ENCODE results near the gene MEG3.

The MEG3 gene

GRCh38 chr14:100844421-100844820, 18.5 kb downstream of the MEG3 start:
- Histone ChIP-seq H4K5ac (ENCODE audit: low read length) (no peak overlapping the region), H3K27me3 (ENCODE audit: insufficient read depth, low read length, poor library complexity) (no peaks in the 10 kb centered on the region), H4K8ac (ENCODE audit: low read depth, low read length) (no peak overlapping the region), H2AK5ac (ENCODE audit: low read length) (no peak overlapping the region), H3K4me2 (ENCODE audit: low read length) (no peak overlapping the region), H2BK15ac (replicated peaks; ENCODE audit: low read depth) (no peak overlapping the region), H3K4me1 (ENCODE audit: control insufficient read depth, low read depth, low read length) (no peaks in the 10 kb centered on the region), H3K18ac (ENCODE audit: low read length) (no peak overlapping the region), H3K79me1 (ENCODE audit: low read length) (no peaks in the 10 kb centered on the region), H3K4me3 (ENCODE audit: low read length) (no peak overlapping the region), H3K9ac (ENCODE audit: low read length) (no peak overlapping the region), H3K4ac (ENCODE audit: low read depth, low read length) (no peak overlapping the region), H3K56ac (ENCODE audit: low read length) (no peak overlapping the region), H3K36me3 (ENCODE audit: control insufficient read depth, insufficient read depth, low read length) (no peaks in the 10 kb centered on the region), H3K23ac (ENCODE audit: low read length) (no peak overlapping the region), H3K27ac (ENCODE audit: low read depth, low read length) (no peak overlapping the region), H3K79me2 (ENCODE audit: control insufficient read depth, insufficient read depth, low read length) (no peaks in the 10 kb centered on the region), H2BK120ac (ENCODE audit: low read depth, low read length) (no peak overlapping the region), H2BK5ac (ENCODE audit: low read length) (no peak overlapping the region)
- no peak for DNase-seq
- WGBS (ENCODE audit: extremely low coverage, insufficient coverage, low lambda C conversion rate), result no CpG with 5 or more reads among the region's 9 CpGs

GRCh38 chr14:100844846-100845245, 18.9 kb downstream of the MEG3 start:
- Histone ChIP-seq H3K79me2 (ENCODE audit: control insufficient read depth, insufficient read depth, low read length) (no peaks in the 10 kb centered on the region), H3K36me3 (ENCODE audit: control insufficient read depth, insufficient read depth, low read length) (no peaks in the 10 kb centered on the region), H4K5ac (ENCODE audit: low read length) (no peak overlapping the region), H2BK120ac (ENCODE audit: low read depth, low read length) (no peak overlapping the region), H2AK5ac (ENCODE audit: low read length) (no peak overlapping the region), H3K4me2 (ENCODE audit: low read length) (no peak overlapping the region), H2BK5ac (ENCODE audit: low read length) (no peak overlapping the region), H3K4me1 (ENCODE audit: control insufficient read depth, low read depth, low read length) (no peaks in the 10 kb centered on the region), H4K8ac (ENCODE audit: low read depth, low read length) (no peak overlapping the region), H2BK15ac (replicated peaks; ENCODE audit: low read depth) (no peak overlapping the region), H3K9ac (ENCODE audit: low read length) (no peak overlapping the region), H3K27ac (ENCODE audit: low read depth, low read length) (no peak overlapping the region), H3K4me3 (ENCODE audit: low read length) (no peak overlapping the region), H3K18ac (ENCODE audit: low read length) (no peak overlapping the region), H3K79me1 (ENCODE audit: low read length) (no peaks in the 10 kb centered on the region), H3K4ac (ENCODE audit: low read depth, low read length) (no peak overlapping the region), H3K56ac (ENCODE audit: low read length) (no peak overlapping the region), H3K27me3 (ENCODE audit: insufficient read depth, low read length, poor library complexity) (no peaks in the 10 kb centered on the region), H3K23ac (ENCODE audit: low read length) (no peak overlapping the region)
- DNase-seq, result no peak
- no CpG with 5 or more reads among the region's 13 CpGs for WGBS (ENCODE audit: extremely low coverage, insufficient coverage, low lambda C conversion rate)

GRCh38 chr14:100845341-100845740, 19.4 kb downstream of the MEG3 start:
- Histone ChIP-seq H3K27ac (ENCODE audit: low read depth, low read length) (no peak overlapping the region), H2BK15ac (replicated peaks; ENCODE audit: low read depth) (no peak overlapping the region), H3K9ac (ENCODE audit: low read length) (no peak overlapping the region), H3K79me1 (ENCODE audit: low read length) (no peaks in the 10 kb centered on the region), H3K18ac (ENCODE audit: low read length) (no peak overlapping the region), H2BK120ac (ENCODE audit: low read depth, low read length) (no peak overlapping the region), H4K5ac (ENCODE audit: low read length) (no peak overlapping the region), H3K79me2 (ENCODE audit: control insufficient read depth, insufficient read depth, low read length) (no peaks in the 10 kb centered on the region), H3K56ac (ENCODE audit: low read length) (no peak overlapping the region), H3K4me3 (ENCODE audit: low read length) (no peak overlapping the region), H3K4me2 (ENCODE audit: low read length) (no peak overlapping the region), H2BK5ac (ENCODE audit: low read length) (no peak overlapping the region), H3K4ac (ENCODE audit: low read depth, low read length) (no peak overlapping the region), H3K27me3 (ENCODE audit: insufficient read depth, low read length, poor library complexity) (no peaks in the 10 kb centered on the region), H3K36me3 (ENCODE audit: control insufficient read depth, insufficient read depth, low read length) (no peaks in the 10 kb centered on the region), H3K23ac (ENCODE audit: low read length) (no peak overlapping the region), H3K4me1 (ENCODE audit: control insufficient read depth, low read depth, low read length) (no peaks in the 10 kb centered on the region), H4K8ac (ENCODE audit: low read depth, low read length) (no peak overlapping the region), H2AK5ac (ENCODE audit: low read length) (no peak overlapping the region)
- DNase-seq, result no peak
- whole genome bisulfite sequencing (ENCODE audit: extremely low coverage, insufficient coverage, low lambda C conversion rate), result no CpG with 5 or more reads among the region's 17 CpGs

GRCh38 chr14:100846309-100846859, 20.5 kb downstream of the MEG3 start:
- Histone ChIP-seq H3K4me3 (ENCODE audit: low read length) (no peak overlapping the region), H4K5ac (ENCODE audit: low read length) (no peak overlapping the region), H3K4me2 (ENCODE audit: low read length) (no peak overlapping the region), H2BK120ac (ENCODE audit: low read depth, low read length) (no peak overlapping the region), H3K4me1 (ENCODE audit: control insufficient read depth, low read depth, low read length) (no peaks in the 10 kb centered on the region), H3K79me1 (ENCODE audit: low read length) (no peaks in the 10 kb centered on the region), H2AK5ac (ENCODE audit: low read length) (no peak overlapping the region), H2BK15ac (replicated peaks; ENCODE audit: low read depth) (no peak overlapping the region), H3K4ac (ENCODE audit: low read depth, low read length) (no peak overlapping the region), H3K36me3 (ENCODE audit: control insufficient read depth, insufficient read depth, low read length) (no peaks in the 10 kb centered on the region), H4K8ac (ENCODE audit: low read depth, low read length) (no peak overlapping the region), H3K79me2 (ENCODE audit: control insufficient read depth, insufficient read depth, low read length) (no peaks in the 10 kb centered on the region), H3K27me3 (ENCODE audit: insufficient read depth, low read length, poor library complexity) (no peaks in the 10 kb centered on the region), H3K27ac (ENCODE audit: low read depth, low read length) (no peak overlapping the region), H3K23ac (ENCODE audit: low read length) (no peak overlapping the region), H3K18ac (ENCODE audit: low read length) (no peak overlapping the region), H3K9ac (ENCODE audit: low read length) (no peak overlapping the region), H3K56ac (ENCODE audit: low read length) (no peak overlapping the region), H2BK5ac (ENCODE audit: low read length) (no peak overlapping the region)
- no peak for DNase-seq
- no CpG with 5 or more reads among the region's 8 CpGs for WGBS (ENCODE audit: extremely low coverage, insufficient coverage, low lambda C conversion rate)

- no CpG with 5 or more reads among the region's 8 CpGs for WGBS (ENCODE audit: extremely low coverage, insufficient coverage, low lambda C conversion rate)
- no peak overlapping the region for H2BK15ac ChIP-seq (replicated peaks; ENCODE audit: low read depth)
These were observed 23.3 kb downstream of the MEG3 start for GRCh38 chr14:100849115-100849781.

More at GRCh38 chr14:100849115-100849781, 23.3 kb downstream of the MEG3 start:
- Histone ChIP-seq H4K5ac (ENCODE audit: low read length) (no peak overlapping the region), H3K4me1 (ENCODE audit: control insufficient read depth, low read depth, low read length) (no peaks in the 10 kb centered on the region), H3K9ac (ENCODE audit: low read length) (no peak overlapping the region), H2BK120ac (ENCODE audit: low read depth, low read length) (no peak overlapping the region), H2BK5ac (ENCODE audit: low read length) (no peak overlapping the region), H3K4ac (ENCODE audit: low read depth, low read length) (no peak overlapping the region), H4K8ac (ENCODE audit: low read depth, low read length) (no peak overlapping the region), H2AK5ac (ENCODE audit: low read length) (no peak overlapping the region), H3K79me2 (ENCODE audit: control insufficient read depth, insufficient read depth, low read length) (no peaks in the 10 kb centered on the region), H3K27ac (ENCODE audit: low read depth, low read length) (no peak overlapping the region), H3K56ac (ENCODE audit: low read length) (no peak overlapping the region), H3K4me2 (ENCODE audit: low read length) (no peak overlapping the region), H3K23ac (ENCODE audit: low read length) (no peak overlapping the region), H3K27me3 (ENCODE audit: insufficient read depth, low read length, poor library complexity) (no peaks in the 10 kb centered on the region), H3K18ac (ENCODE audit: low read length) (no peak overlapping the region), H3K79me1 (ENCODE audit: low read length) (no peaks in the 10 kb centered on the region), H3K36me3 (ENCODE audit: control insufficient read depth, insufficient read depth, low read length) (no peaks in the 10 kb centered on the region), H3K4me3 (ENCODE audit: low read length) (no peak overlapping the region)
- no peak for DNase-seq

Measured in mesendoderm (in vitro differentiated cells).